Measurements from ENCODE around the gene EDIL3.

DNA sequence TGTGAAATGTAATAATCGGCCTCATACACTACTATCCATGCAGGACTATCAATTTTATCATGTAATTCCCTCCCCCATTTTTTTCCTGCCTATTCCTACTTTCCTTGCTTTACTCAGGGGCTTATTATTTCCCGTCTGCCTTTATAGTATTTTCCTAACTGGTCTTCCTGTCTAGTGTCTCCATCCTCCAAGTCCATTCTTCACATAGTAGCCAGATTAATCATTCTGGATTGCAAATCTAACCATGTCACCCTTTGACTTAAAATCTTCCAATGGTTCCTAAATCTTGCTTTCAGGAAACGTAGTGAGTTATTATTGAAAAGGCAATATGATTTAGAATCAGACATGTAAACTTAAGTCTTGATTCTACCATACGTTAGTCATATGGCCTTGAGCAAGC is 356.6 kb downstream of the EDIL3 start:
- TF ChIP-seq CTCF (IDR thresholded peaks at IDR 0.05), result no peak
- TF ChIP-seq POLR2A (IDR thresholded peaks at IDR 0.05), result no peak

Data from esophagus squamous epithelium (tissue), 4 donors.